IMR-90 (cell line): ENCODE measurements around the gene CTTN. TPM values are rescaled to one million over a fixed set of nuclear protein-coding genes. Genes with fewer than 3 reads are reported as not detected.
A peak's percentile ranks its signal among the peaks of the same experiment; 100 is the strongest.

Experiments used
- ATAC-seq: fragments of 200-7000 bp; cut with Tn5 transposase; 2 replicates; pipeline ENCODE4 v1.9.1; 2020; ENCODE audit warnings: low read depth, mild to moderate bottlenecking, moderate library complexity
- BruUV-seq: library from RNA; stranded (reverse); fragments of 400-500 nt; replicated peaks from 2 replicates; lab custom pipeline; 2021; lab: Mats Ljungman, UMichigan
- CTCF ChIA-PET: fragments of 300-600 bp; formaldehyde crosslinking; extraction: SDS; loops from one replicate; lab custom pipeline; 2021; ENCODE audit warnings: antibody characterized with exemption; lab: Yijun Ruan, JAX
- POLR2A ChIA-PET: fragments of 300-600 bp; sonication (Branson Sonifier 250); formaldehyde crosslinking; loops from one replicate; lab custom pipeline; 2022; ENCODE audit warnings: antibody characterized with exemption; ENCODE audit not compliant: unreplicated experiment; lab: Charles Lee
- DNase-seq: peaks from one replicate; pipeline ENCODE4 v3.0.0; 2013
- H2AFZ ChIP-seq: replicated peaks from 2 replicates; pipeline ENCODE3; 2013; ENCODE audit warnings: low read length, mild to moderate bottlenecking; ENCODE audit not compliant: poor library complexity
- H2AK5ac ChIP-seq: 2 replicates; pipeline ENCODE4 v1.6.1; 2013; ENCODE audit warnings: low read depth, low read length, inconsistent platforms
- H2AK9ac ChIP-seq: replicated peaks from 2 replicates; pipeline ENCODE3; 2013; ENCODE audit warnings: mild to moderate bottlenecking, low read depth, low read length, moderate library complexity; ENCODE audit not compliant: poor library complexity
- H2BK120ac ChIP-seq: 2 replicates; pipeline ENCODE4 v1.6.1; 2013; ENCODE audit warnings: low read depth, low read length, inconsistent platforms
- H2BK15ac ChIP-seq: 3 replicates; pipeline ENCODE4 v1.6.1; 2013; ENCODE audit warnings: low read depth, low read length, inconsistent platforms
- H2BK20ac ChIP-seq: 2 replicates; pipeline ENCODE4 v1.6.1; 2013; ENCODE audit warnings: low read depth, mild to moderate bottlenecking, inconsistent platforms, low read length, moderate library complexity
- H2BK5ac ChIP-seq: 2 replicates; pipeline ENCODE4 v1.6.1; 2013; ENCODE audit warnings: mild to moderate bottlenecking, low read depth, low read length, inconsistent platforms; ENCODE audit not compliant: poor library complexity, severe bottlenecking
- H3K14ac ChIP-seq: replicated peaks from 2 replicates; pipeline ENCODE4 v1.6.1; 2013; ENCODE audit warnings: low read depth, low read length, inconsistent platforms
- H3K18ac ChIP-seq: 2 replicates; pipeline ENCODE4 v1.6.1; 2013; ENCODE audit warnings: low read depth, low read length, control low read depth
- H3K23ac ChIP-seq: 2 replicates; pipeline ENCODE4 v1.6.1; 2013; ENCODE audit warnings: low read depth, low read length, inconsistent platforms
- H3K27ac ChIP-seq: 2 replicates; pipeline ENCODE4 v1.5.1; 2013; ENCODE audit warnings: mild to moderate bottlenecking, control low read depth, low read length; ENCODE audit not compliant: insufficient read depth
- H3K27me3 ChIP-seq: 2 replicates; pipeline ENCODE4 v1.6.1; 2013; ENCODE audit warnings: low read length; ENCODE audit not compliant: control insufficient read depth, insufficient read depth
- H3K36me3 ChIP-seq: 2 replicates; pipeline ENCODE4 v1.6.1; 2013; ENCODE audit warnings: low read length, mixed read lengths; ENCODE audit not compliant: control insufficient read depth, insufficient read depth
- H3K4ac ChIP-seq: 2 replicates; pipeline ENCODE4 v1.6.1; 2013; ENCODE audit warnings: low read depth, low read length, inconsistent platforms
- H3K4me1 ChIP-seq: 2 replicates; pipeline ENCODE4 v1.6.1; 2013; ENCODE audit warnings: low read length, mixed read lengths; ENCODE audit not compliant: control insufficient read depth, insufficient read depth
- H3K4me2 ChIP-seq: 2 replicates; pipeline ENCODE4 v1.6.1; 2013; ENCODE audit warnings: low read depth, mild to moderate bottlenecking, control low read depth, low read length, moderate library complexity
- H3K4me3 ChIP-seq: 2 replicates; pipeline ENCODE4 v1.5.1; 2013; ENCODE audit warnings: low read depth, mild to moderate bottlenecking, control low read depth, low read length, moderate library complexity; ENCODE audit not compliant: insufficient read depth
- H3K56ac ChIP-seq: 2 replicates; pipeline ENCODE4 v1.6.1; 2013; ENCODE audit warnings: low read length, inconsistent platforms; ENCODE audit not compliant: insufficient read depth; ENCODE audit errors: extremely low read depth
- H3K79me1 ChIP-seq, 2 experiments: 2 replicates each; pipeline ENCODE4 v1.6.1; 2013; ENCODE audit warnings: low read length in 2 of 2, inconsistent platforms in 1 of 2, low read depth in 1 of 2
- H3K9ac ChIP-seq: 2 replicates; pipeline ENCODE4 v1.6.1; 2013; ENCODE audit warnings: low read depth, low read length, control low read depth
- H3K9me1 ChIP-seq: 2 replicates; pipeline ENCODE4 v1.6.1; 2013; ENCODE audit warnings: low read length, inconsistent platforms; ENCODE audit not compliant: insufficient read depth
- H3K9me3 ChIP-seq: 2 replicates; pipeline ENCODE4 v1.6.1; 2013; ENCODE audit warnings: low read length; ENCODE audit not compliant: control insufficient read depth, insufficient read depth
- H4K20me1 ChIP-seq: 2 replicates; pipeline ENCODE4 v1.6.1; 2013; ENCODE audit warnings: low read length, inconsistent platforms; ENCODE audit not compliant: insufficient read depth
- H4K5ac ChIP-seq: 2 replicates; pipeline ENCODE4 v1.6.1; 2013; ENCODE audit warnings: mild to moderate bottlenecking, low read depth, low read length, control low read depth
- H4K8ac ChIP-seq, 2 experiments: 2 replicates each; pipeline ENCODE4 v1.6.1; 2013; ENCODE audit warnings: low read depth in 2 of 2, low read length in 2 of 2, control low read depth in 1 of 2, inconsistent platforms in 1 of 2
- H4K91ac ChIP-seq: 2 replicates; pipeline ENCODE4 v1.6.1; 2013; ENCODE audit warnings: low read depth, low read length, inconsistent platforms; ENCODE audit not compliant: insufficient read depth
- BHLHE40 ChIP-seq: fragments of 150-350 bp; IDR thresholded peaks from 2 replicates; pipeline ENCODE4 v1.6.1; 2016; ENCODE audit warnings: mild to moderate bottlenecking, low read depth, low read length
- CEBPB ChIP-seq: IDR thresholded peaks from 2 replicates; pipeline ENCODE4 v1.6.1; 2012; ENCODE audit warnings: low read depth, low read length, improper control_type of control experiment
- CHD1 ChIP-seq: IDR thresholded peaks from 2 replicates; pipeline ENCODE4 v1.6.1; 2012; ENCODE audit warnings: low read depth, low read length, improper control_type of control experiment
- CTCF ChIP-seq: conservative IDR thresholded peaks from 2 replicates; pipeline ENCODE4 v1.5.1; 2012; ENCODE audit warnings: mild to moderate bottlenecking, low read depth, low read length, improper control_type of control experiment
- ELK1 ChIP-seq: fragments of 150-350 bp; IDR thresholded peaks from 2 replicates; pipeline ENCODE4 v1.6.1; 2016; ENCODE audit warnings: low read depth, mild to moderate bottlenecking, low read length, moderate library complexity, borderline replicate concordance
- FOS ChIP-seq: fragments of 150-350 bp; IDR thresholded peaks from 2 replicates; pipeline ENCODE4 v1.6.1; 2016; ENCODE audit warnings: low read depth, low read length
- MAFK ChIP-seq: IDR thresholded peaks from 2 replicates; pipeline ENCODE4 v1.6.1; 2012; ENCODE audit warnings: low read depth, low read length, improper control_type of control experiment
- MAZ ChIP-seq: IDR thresholded peaks from 2 replicates; pipeline ENCODE4 v1.6.1; 2012; ENCODE audit warnings: low read depth, mild to moderate bottlenecking, low read length, improper control_type of control experiment, moderate library complexity, borderline replicate concordance
- MXI1 ChIP-seq: IDR thresholded peaks from 2 replicates; pipeline ENCODE4 v1.6.1; 2012; ENCODE audit warnings: low read depth, mild to moderate bottlenecking, low read length, moderate library complexity, borderline replicate concordance
- NFE2L2 ChIP-seq: fragments of 150-350 bp; IDR thresholded peaks from 2 replicates; pipeline ENCODE4 v1.6.1; 2016; ENCODE audit warnings: low read depth, mild to moderate bottlenecking, low read length
- POLR2A ChIP-seq: IDR thresholded peaks from 2 replicates; pipeline ENCODE4 v1.6.1; 2012; ENCODE audit warnings: mild to moderate bottlenecking, low read depth, low read length
- RAD21 ChIP-seq: IDR thresholded peaks from 2 replicates; pipeline ENCODE4 v1.6.1; 2012; ENCODE audit warnings: low read length, improper control_type of control experiment
- RCOR1 ChIP-seq: IDR thresholded peaks from 2 replicates; pipeline ENCODE4 v1.6.1; 2012; ENCODE audit warnings: mild to moderate bottlenecking, low read length, improper control_type of control experiment; ENCODE audit not compliant: insufficient replicate concordance
- RFX5 ChIP-seq: IDR thresholded peaks from 2 replicates; pipeline ENCODE4 v1.8.0; 2012; ENCODE audit warnings: low read depth, mild to moderate bottlenecking, low read length, moderate library complexity
- SMC3 ChIP-seq: fragments of 150-350 bp; IDR thresholded peaks from 2 replicates; pipeline ENCODE4 v1.6.1; 2016; ENCODE audit warnings: low read depth, mild to moderate bottlenecking, antibody characterized with exemption, low read length, moderate library complexity
- USF2 ChIP-seq: fragments of 150-350 bp; IDR thresholded peaks from 2 replicates; pipeline ENCODE4 v1.6.1; 2017; ENCODE audit warnings: mild to moderate bottlenecking, antibody characterized with exemption, low read length, low read depth
- WGBS, 2 experiments: methylation state at CpG; one replicate each; pipeline versions ENCODE4 v1.1.5 to v1.1.7; 2013; ENCODE audit warnings: missing lambda C conversion rate in 2 of 2; ENCODE audit not compliant: insufficient read length in 1 of 2; ENCODE audit errors: extremely low coverage in 2 of 2; 5-methylcytosine and 5-hydroxymethylcytosine counted together
- dilution Hi-C: fragments of 300-500 bp; cut with HindIII; formaldehyde crosslinking; loops from one replicate; pipeline ENCODE4 v1.14.3; 2018; ENCODE audit warnings: low sequenced_read_pairs; ENCODE audit not compliant: unreplicated experiment
- in situ Hi-C: fragments of 300-500 bp; cut with MboI; formaldehyde crosslinking; loops from 3 replicates; pipeline ENCODE4 v1.14.3; 2019; ENCODE audit warnings: low sequenced_read_pairs, inconsistent platforms, mixed read lengths
- intact Hi-C: fragments of 100-400 bp; cut with micrococcal nuclease; formaldehyde crosslinking; loops from 2 replicates; pipeline ENCODE4 v1.10.0; 2022
- polyA plus RNA-seq, 3 experiments: library from polyadenylated mRNA; depleted of rRNA; stranded (reverse); fragments of >200 nt; gene quantifications; 2 replicates each; pipeline ENCODE4 v1.2.3, GENCODE V29; 2012; ENCODE audit warnings: low replicate concordance in 1 of 3
- total RNA-seq: library from RNA; depleted of rRNA; stranded (reverse); fragments of >200 nt; gene quantifications from 2 replicates; pipeline ENCODE4 v1.2.3, GENCODE V29; 2012

CTTN gene
- total and polyA plus RNA-seq, 2 of the 4 experiments (the other 2 are of a cell fraction): 287 to 296 TPM

GRCh38 chr11:70402016-70402415, 3.7 kb downstream of the CTTN start:
- Histone ChIP-seq H2BK120ac (no peak overlapping the region), H4K5ac (no peak overlapping the region), H3K14ac (no peak overlapping the region), H3K4ac (no peak overlapping the region), H2BK5ac (no peak overlapping the region), H2AK5ac (no peak overlapping the region), H3K56ac (no peak overlapping the region), H4K20me1 (peaks cover 80% of the 10 kb centered on the region), H2BK15ac (no peak overlapping the region), H3K4me2 (no peak overlapping the region), H2AFZ (no peak overlapping the region), H3K9ac (no peak overlapping the region), H3K23ac (no peak overlapping the region), H2BK20ac (no peak overlapping the region), H4K8ac (no peak overlapping the region), H2AK9ac (no peak overlapping the region), H3K27ac (no peak overlapping the region), H3K9me3 (no peaks in the 10 kb centered on the region), H3K9me1 (peaks cover 23% of the 10 kb centered on the region), H3K79me1 (peaks cover 11 to 52% of the 10 kb centered on the region in 2 experiments), H3K36me3 (peaks cover 27% of the 10 kb centered on the region), H4K91ac (no peak overlapping the region), H3K4me3 (no peak overlapping the region), H3K18ac (no peak overlapping the region), H3K4me1 (peaks cover 17% of the 10 kb centered on the region), H3K27me3 (no peaks in the 10 kb centered on the region)
- dilution Hi-C loops (no loop called here), intact Hi-C loops (no loop called here), in situ Hi-C loops (no loop called here)
- no peak for DNase-seq
- no peak for TF ChIP-seq USF2
- TF ChIP-seq CHD1: no peak
- TF ChIP-seq MXI1: no peak
- no peak for TF ChIP-seq POLR2A
- TF ChIP-seq CTCF: no peak
- no peak for TF ChIP-seq SMC3
- no peak for TF ChIP-seq NFE2L2
- TF ChIP-seq RAD21: no peak
- no peak for TF ChIP-seq FOS
- TF ChIP-seq MAZ: no peak
- no peak for TF ChIP-seq MAFK
- TF ChIP-seq CEBPB: no peak
- TF ChIP-seq RFX5: no peak
- no peak for TF ChIP-seq ELK1
- no peak for TF ChIP-seq BHLHE40
- TF ChIP-seq RCOR1: no peak
- ATAC-seq: no peak
- CTCF ChIA-PET: interaction anchor here (0.6 kb wide), 1 partner anchor 136 kb away, joined by 4 read pairs; no protein-coding TSS in a partner anchor
- POLR2A ChIA-PET: interaction anchor here (0.7 kb wide), 1 partner anchor 813 kb away, joined by 5 read pairs; no protein-coding TSS in a partner anchor
- TSS peak; percentile 14 for BruUV-seq
- 100% methylated on average over 3 of the region's 10 CpGs; no CpG with 5 or more reads in 1 of the 2 experiments for WGBS, 2 experiments
